ENCODE measurements around the gene TBC1D22A.

GRCh38 chr22:46852771-46853170 is 90.3 kb downstream of the TBC1D22A start:
- TF ChIP-seq EZH2phosphoT487 (IDR thresholded peaks at IDR 0.05; ENCODE audit: borderline replicate concordance) (no peak), CTCF (IDR thresholded peaks at IDR 0.05 in 2 of 3, conservative IDR thresholded peaks at IDR 0.05 in 1 of 3; ENCODE audit: borderline replicate concordance in 1 of 3, insufficient read depth in 1 of 3, low read depth in 2 of 3, low read length in 2 of 3) (no peak), POLR2A (IDR thresholded peaks at IDR 0.05; ENCODE audit: borderline replicate concordance, extremely low read depth, insufficient read depth, insufficient read length) (no peak), CEBPB (IDR thresholded peaks at IDR 0.05; ENCODE audit: low read depth) (no peak), SIN3A (IDR thresholded peaks at IDR 0.05; ENCODE audit: low read depth) (no peak), MAX (IDR thresholded peaks at IDR 0.05) (no peak), EZH2 (IDR thresholded peaks at IDR 0.05) (no peak), EGR1 (IDR thresholded peaks at IDR 0.05; ENCODE audit: low read depth) (no peak), TCF7L2 (IDR thresholded peaks at IDR 0.05; ENCODE audit: borderline replicate concordance, extremely low read depth, insufficient read depth, insufficient read length) (no peak), ZNF274 (IDR thresholded peaks at IDR 0.05; ENCODE audit: low read depth, low read length) (no peak), ZFX (IDR thresholded peaks at IDR 0.05) (no peak)
